HEK293 (cell line): ENCODE data around the gene NAV1.

ENCODE experiments used
- CTCF ChIA-PET: fragments of 350-600 bp; formaldehyde crosslinking; extraction: SDS; loops from one replicate; lab custom pipeline; 2021; ENCODE audit warnings: antibody characterized with exemption; lab: Yijun Ruan, JAX
- POLR2A ChIA-PET: fragments of 300-600 bp; formaldehyde crosslinking; extraction: SDS; loops from one replicate; lab custom pipeline; 2020; ENCODE audit warnings: antibody characterized with exemption, inconsistent platforms; lab: Yijun Ruan, JAX
- H3K27ac ChIP-seq: fragments of 200-500 bp; sonication (Bioruptor generic); 2 replicates; pipeline ENCODE4 v1.5.1; 2014; ENCODE audit warnings: low read depth, low read length, control low read depth, inconsistent platforms; ENCODE audit errors: extremely low read depth
- H3K36me3 ChIP-seq, 2 experiments: fragments of 200-500 bp in 1 of 2; sonication (Bioruptor generic) in 1 of 2; 1 replicate in 1 of 2; 2 replicates in 1 of 2; pipeline ENCODE4 v1.5.1; 2014 to 2017; ENCODE audit warnings: inconsistent platforms in 2 of 2, low read length in 2 of 2; ENCODE audit not compliant: control insufficient read depth in 2 of 2, insufficient read depth in 1 of 2
- H3K4me1 ChIP-seq: fragments of 200-500 bp; sonication (Bioruptor generic); 2 replicates; pipeline ENCODE4 v1.5.1; 2014; ENCODE audit warnings: mild to moderate bottlenecking, low read length, inconsistent platforms; ENCODE audit not compliant: control insufficient read depth, insufficient read depth
- H3K4me3 ChIP-seq: 2 replicates; pipeline ENCODE4 v1.5.1; 2011; ENCODE audit warnings: low read depth, mild to moderate bottlenecking, control low read depth, low read length, moderate library complexity
- H3K9me3 ChIP-seq: fragments of 200-500 bp; sonication (Bioruptor generic); 2 replicates; pipeline ENCODE4 v1.5.1; 2014; ENCODE audit warnings: low read depth, low read length, inconsistent platforms; ENCODE audit not compliant: control insufficient read depth, insufficient read depth
- GLI2 ChIP-seq: fragments of 450-650 bp; formaldehyde crosslinking; IDR thresholded peaks from 2 replicates; pipeline ENCODE4; 2017; ENCODE audit warnings: missing biosample characterization, missing genetic modification characterization, low read depth, borderline replicate concordance
- GLIS1 ChIP-seq: fragments of 450-650 bp; formaldehyde crosslinking; IDR thresholded peaks from 2 replicates; pipeline ENCODE4 v1.5.1; 2016; ENCODE audit warnings: missing biosample characterization, missing genetic modification characterization
- KLF9 ChIP-seq: fragments of 450-650 bp; formaldehyde crosslinking; IDR thresholded peaks from 2 replicates; pipeline ENCODE4 v1.5.1; 2016; ENCODE audit warnings: missing biosample characterization, missing genetic modification characterization, low read depth
- SP2 ChIP-seq: fragments of 450-650 bp; formaldehyde crosslinking; IDR thresholded peaks from 2 replicates; pipeline ENCODE4 v1.5.1; 2016; ENCODE audit warnings: missing biosample characterization, missing genetic modification characterization
- YY2 ChIP-seq: fragments of 450-650 bp; formaldehyde crosslinking; IDR thresholded peaks from 2 replicates; pipeline ENCODE4 v1.5.1; 2016; ENCODE audit warnings: missing biosample characterization, missing genetic modification characterization
- ZBTB1 ChIP-seq: fragments of 450-650 bp; formaldehyde crosslinking; IDR thresholded peaks from 2 replicates; pipeline ENCODE4 v1.5.1; 2016; ENCODE audit warnings: missing biosample characterization, missing genetic modification characterization
- ZBTB20 ChIP-seq: fragments of 450-650 bp; formaldehyde crosslinking; IDR thresholded peaks from 2 replicates; pipeline ENCODE4 v1.5.1; 2016; ENCODE audit warnings: missing biosample characterization, missing genetic modification characterization
- ZNF169 ChIP-seq: fragments of 450-650 bp; formaldehyde crosslinking; IDR thresholded peaks from 2 replicates; pipeline ENCODE4 v1.5.1; 2016; ENCODE audit warnings: missing biosample characterization, missing genetic modification characterization
- ZNF311 ChIP-seq: fragments of 450-650 bp; formaldehyde crosslinking; IDR thresholded peaks from 2 replicates; pipeline ENCODE4 v1.5.1; 2017; ENCODE audit warnings: missing biosample characterization, missing genetic modification characterization, borderline replicate concordance
- ZNF324 ChIP-seq: fragments of 450-650 bp; formaldehyde crosslinking; IDR thresholded peaks from 2 replicates; pipeline ENCODE4 v1.5.1; 2016; ENCODE audit warnings: missing biosample characterization, missing genetic modification characterization
- ZNF394 ChIP-seq: fragments of 450-650 bp; formaldehyde crosslinking; IDR thresholded peaks from 2 replicates; pipeline ENCODE4 v1.5.1; 2016; ENCODE audit warnings: missing biosample characterization, missing genetic modification characterization, mild to moderate bottlenecking, moderate library complexity, borderline replicate concordance
- ZNF501 ChIP-seq: fragments of 450-650 bp; formaldehyde crosslinking; IDR thresholded peaks from 2 replicates; pipeline ENCODE4 v1.5.1; 2016; ENCODE audit warnings: missing biosample characterization, missing genetic modification characterization
- ZNF521 ChIP-seq: fragments of 450-650 bp; formaldehyde crosslinking; IDR thresholded peaks from 2 replicates; pipeline ENCODE4 v1.5.1; 2017; ENCODE audit warnings: missing biosample characterization, mild to moderate bottlenecking, missing genetic modification characterization
- ZNF561 ChIP-seq: fragments of 450-650 bp; IDR thresholded peaks from 2 replicates; pipeline ENCODE4 v1.5.1; 2018; ENCODE audit warnings: missing biosample characterization, missing genetic modification characterization, borderline replicate concordance
- ZNF629 ChIP-seq: fragments of 450-650 bp; formaldehyde crosslinking; IDR thresholded peaks from 2 replicates; pipeline ENCODE4 v1.5.1; 2017; ENCODE audit warnings: missing biosample characterization, missing genetic modification characterization
- ZNF654 ChIP-seq: fragments of 450-650 bp; formaldehyde crosslinking; IDR thresholded peaks from 2 replicates; pipeline ENCODE4 v1.5.1; 2016; ENCODE audit warnings: low read depth, missing biosample characterization, missing genetic modification characterization
- ZNF701 ChIP-seq: fragments of 450-650 bp; formaldehyde crosslinking; IDR thresholded peaks from 2 replicates; pipeline ENCODE4 v1.5.1; 2016; ENCODE audit warnings: missing biosample characterization, missing genetic modification characterization
- ZNF791 ChIP-seq: fragments of 450-650 bp; formaldehyde crosslinking; IDR thresholded peaks from 2 replicates; pipeline ENCODE4 v1.5.1; 2016; ENCODE audit warnings: missing biosample characterization, missing genetic modification characterization
- ZXDB ChIP-seq: fragments of 450-650 bp; formaldehyde crosslinking; IDR thresholded peaks from 2 replicates; pipeline ENCODE4 v1.5.1; 2016; ENCODE audit warnings: missing biosample characterization, missing genetic modification characterization
- TF ChIP-seq, protein P1 (sequence below): fragments of 450-650 bp; formaldehyde crosslinking; optimal IDR thresholded peaks from 2 replicates; pipeline ENCODE3; 2016; ENCODE audit warnings: missing biosample characterization, mild to moderate bottlenecking, missing genetic modification characterization
- TF ChIP-seq, protein P2 (sequence below): fragments of 450-650 bp; formaldehyde crosslinking; IDR thresholded peaks from 2 replicates; pipeline ENCODE4 v1.5.1; 2017; ENCODE audit warnings: missing biosample characterization, missing genetic modification characterization
- TF ChIP-seq, protein P3 (sequence below): fragments of 450-650 bp; IDR thresholded peaks from 2 replicates; pipeline ENCODE4 v1.5.1; 2018; ENCODE audit warnings: missing biosample characterization, missing genetic modification characterization
- TF ChIP-seq, protein P4 (sequence below): fragments of 450-650 bp; formaldehyde crosslinking; IDR thresholded peaks from 2 replicates; pipeline ENCODE4 v1.5.1; 2016; ENCODE audit warnings: missing biosample characterization, missing genetic modification characterization, borderline replicate concordance
- TF ChIP-seq, protein P5 (sequence below): fragments of 450-650 bp; formaldehyde crosslinking; IDR thresholded peaks from 2 replicates; pipeline ENCODE4; 2016; ENCODE audit warnings: missing biosample characterization, missing genetic modification characterization
- TF ChIP-seq, protein P6 (sequence below): fragments of 450-650 bp; formaldehyde crosslinking; IDR thresholded peaks from 2 replicates; pipeline ENCODE4 v1.5.1; 2016; ENCODE audit warnings: missing biosample characterization, missing genetic modification characterization

NAV1 gene

DNA sequence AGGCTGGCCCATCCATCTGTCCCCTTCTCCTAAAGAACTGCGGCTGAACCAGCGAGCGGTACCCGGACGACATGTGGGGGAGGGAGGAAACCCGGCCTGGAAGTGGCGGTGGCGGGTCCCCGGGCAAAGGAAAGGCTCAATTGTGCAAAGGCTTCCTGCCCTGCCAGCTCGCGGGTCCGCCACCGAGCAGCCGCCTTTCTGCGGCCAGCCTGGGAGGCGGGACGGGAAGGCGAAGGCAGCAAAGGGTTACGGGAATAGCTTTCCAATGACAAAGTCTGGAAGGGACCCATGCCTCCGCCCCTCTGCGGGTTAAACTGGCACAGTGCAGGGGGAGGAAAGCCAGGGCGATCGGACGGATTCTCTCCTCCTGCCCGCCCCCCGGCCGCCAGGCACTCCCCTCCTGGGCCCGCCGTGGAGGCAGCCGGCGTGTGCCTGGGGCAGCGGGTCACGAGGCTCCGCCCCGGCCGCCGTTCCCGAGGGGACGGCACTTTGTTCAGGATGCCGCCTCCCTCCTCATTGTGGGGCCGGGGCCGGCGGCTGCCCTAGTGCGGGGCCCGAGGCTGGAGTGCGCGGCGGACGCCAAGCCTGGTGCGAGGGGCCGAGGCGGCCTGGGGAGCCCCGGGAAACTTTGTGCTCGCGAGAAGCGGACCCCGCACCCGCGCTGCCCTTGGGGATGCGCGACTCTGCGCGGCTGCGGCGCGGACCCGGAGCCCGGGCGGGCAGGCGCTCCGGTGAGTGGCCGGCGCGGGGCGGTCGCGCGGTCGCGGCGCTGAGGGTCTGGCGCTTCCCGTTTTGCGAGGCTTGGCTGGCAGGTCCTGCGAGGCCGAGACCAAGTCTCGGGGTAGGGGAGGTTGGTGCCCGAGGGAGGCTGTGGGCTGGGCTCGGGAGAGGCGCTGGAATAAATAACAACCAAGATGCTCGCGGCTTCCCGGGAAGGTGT is at the start of gene NAV1 (continued):
- no peak for TF ChIP-seq ZNF701 (tag by site-specific recombination)
- peak; percentile 82 for TF ChIP-seq GLIS1
- TF ChIP-seq ZNF501: peak; percentile 63; the same call in 1 of the 2 replicates
- TF ChIP-seq KLF9 (tag by site-specific recombination): peak; percentile 69
- no peak for TF ChIP-seq ZNF324 (tag by site-specific recombination)
- TF ChIP-seq, protein P1, sequence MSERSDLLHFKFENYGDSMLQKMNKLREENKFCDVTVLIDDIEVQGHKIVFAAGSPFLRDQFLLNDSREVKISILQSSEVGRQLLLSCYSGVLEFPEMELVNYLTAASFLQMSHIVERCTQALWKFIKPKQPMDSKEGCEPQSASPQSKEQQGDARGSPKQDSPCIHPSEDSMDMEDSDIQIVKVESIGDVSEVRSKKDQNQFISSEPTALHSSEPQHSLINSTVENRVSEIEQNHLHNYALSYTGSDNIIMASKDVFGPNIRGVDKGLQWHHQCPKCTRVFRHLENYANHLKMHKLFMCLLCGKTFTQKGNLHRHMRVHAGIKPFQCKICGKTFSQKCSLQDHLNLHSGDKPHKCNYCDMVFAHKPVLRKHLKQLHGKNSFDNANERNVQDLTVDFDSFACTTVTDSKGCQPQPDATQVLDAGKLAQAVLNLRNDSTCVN (tag by site-specific recombination): peak; percentile 90
- TF ChIP-seq ZBTB20: peak; percentile 84; the same call in 1 of the 2 replicates
- no peak for TF ChIP-seq ZBTB1 (tag by site-specific recombination)
- TF ChIP-seq ZNF561: peak; percentile 98; the same call in 1 of the 2 replicates
- TF ChIP-seq ZNF629 (tag by site-specific recombination): peak; percentile 50
- TF ChIP-seq ZNF521 (tag by site-specific recombination): no peak
- TF ChIP-seq, protein P2, sequence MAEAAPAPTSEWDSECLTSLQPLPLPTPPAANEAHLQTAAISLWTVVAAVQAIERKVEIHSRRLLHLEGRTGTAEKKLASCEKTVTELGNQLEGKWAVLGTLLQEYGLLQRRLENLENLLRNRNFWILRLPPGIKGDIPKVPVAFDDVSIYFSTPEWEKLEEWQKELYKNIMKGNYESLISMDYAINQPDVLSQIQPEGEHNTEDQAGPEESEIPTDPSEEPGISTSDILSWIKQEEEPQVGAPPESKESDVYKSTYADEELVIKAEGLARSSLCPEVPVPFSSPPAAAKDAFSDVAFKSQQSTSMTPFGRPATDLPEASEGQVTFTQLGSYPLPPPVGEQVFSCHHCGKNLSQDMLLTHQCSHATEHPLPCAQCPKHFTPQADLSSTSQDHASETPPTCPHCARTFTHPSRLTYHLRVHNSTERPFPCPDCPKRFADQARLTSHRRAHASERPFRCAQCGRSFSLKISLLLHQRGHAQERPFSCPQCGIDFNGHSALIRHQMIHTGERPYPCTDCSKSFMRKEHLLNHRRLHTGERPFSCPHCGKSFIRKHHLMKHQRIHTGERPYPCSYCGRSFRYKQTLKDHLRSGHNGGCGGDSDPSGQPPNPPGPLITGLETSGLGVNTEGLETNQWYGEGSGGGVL: peak; percentile 91
- peak; percentile 25; the same call in 1 of the 2 replicates for TF ChIP-seq ZXDB (tag by site-specific recombination)
- peak; percentile 89 for TF ChIP-seq SP2
- TF ChIP-seq YY2 (tag by site-specific recombination): no peak
- no peak for TF ChIP-seq GLI2
- TF ChIP-seq ZNF394 (tag by site-specific recombination): no peak

DNA sequence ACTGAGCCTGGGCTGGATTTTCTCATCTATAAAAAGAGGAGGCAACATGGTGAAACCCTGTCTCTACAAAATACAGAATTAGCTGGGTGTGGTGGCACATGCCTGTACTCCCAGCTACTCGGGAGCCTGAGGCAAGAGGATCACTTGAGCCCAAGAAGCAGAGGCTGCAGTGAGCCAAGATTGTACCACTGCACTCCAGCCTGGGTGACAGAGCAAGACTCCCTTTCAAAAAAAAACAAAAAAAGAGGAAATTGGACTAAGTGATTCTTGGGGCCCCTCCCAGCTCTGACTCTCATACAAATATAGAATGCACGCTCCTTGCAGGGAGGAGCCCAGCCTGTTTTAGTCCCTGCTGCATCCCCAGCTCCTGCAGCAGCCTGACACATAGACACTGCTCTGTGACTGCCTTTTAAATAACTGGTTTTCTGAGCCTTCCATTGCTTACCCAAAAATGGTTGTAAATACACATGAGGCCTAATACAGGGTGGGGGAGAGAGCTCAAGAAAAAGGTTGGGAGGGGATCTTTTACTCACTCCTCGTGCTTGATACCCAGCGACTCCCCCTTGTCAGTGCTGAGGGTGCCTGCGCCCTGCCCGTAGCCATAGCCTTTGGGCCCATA is 49.2 kb upstream of the NAV1 start:
- Histone ChIP-seq H3K9me3 (no peaks in the 10 kb centered on the region), H3K27ac (no peak overlapping the region), H3K4me1 (no peaks in the 10 kb centered on the region), H3K4me3 (no peak overlapping the region), H3K36me3 (no peaks in the 10 kb centered on the region)
- POLR2A ChIA-PET: interaction anchor here (0.6 kb wide), 1 partner anchor 9 kb away, joined by 3 read pairs; no protein-coding TSS in a partner anchor
- CTCF ChIA-PET: interaction anchor here (0.6 to 14.9 kb wide), 6 partner anchors 24 to 303 kb away, joined by 3 to 471 read pairs (median 4); no protein-coding TSS in a partner anchor
- TF ChIP-seq ZNF169 (tag by site-specific recombination) (no peak), ZNF654 (no peak), ZNF791 (tag by site-specific recombination) (no peak), ZNF311 (no peak)
- TF ChIP-seq, protein P3, sequence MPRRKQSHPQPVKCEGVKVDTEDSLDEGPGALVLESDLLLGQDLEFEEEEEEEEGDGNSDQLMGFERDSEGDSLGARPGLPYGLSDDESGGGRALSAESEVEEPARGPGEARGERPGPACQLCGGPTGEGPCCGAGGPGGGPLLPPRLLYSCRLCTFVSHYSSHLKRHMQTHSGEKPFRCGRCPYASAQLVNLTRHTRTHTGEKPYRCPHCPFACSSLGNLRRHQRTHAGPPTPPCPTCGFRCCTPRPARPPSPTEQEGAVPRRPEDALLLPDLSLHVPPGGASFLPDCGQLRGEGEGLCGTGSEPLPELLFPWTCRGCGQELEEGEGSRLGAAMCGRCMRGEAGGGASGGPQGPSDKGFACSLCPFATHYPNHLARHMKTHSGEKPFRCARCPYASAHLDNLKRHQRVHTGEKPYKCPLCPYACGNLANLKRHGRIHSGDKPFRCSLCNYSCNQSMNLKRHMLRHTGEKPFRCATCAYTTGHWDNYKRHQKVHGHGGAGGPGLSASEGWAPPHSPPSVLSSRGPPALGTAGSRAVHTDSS (tag by site-specific recombination): no peak
- TF ChIP-seq, protein P4, sequence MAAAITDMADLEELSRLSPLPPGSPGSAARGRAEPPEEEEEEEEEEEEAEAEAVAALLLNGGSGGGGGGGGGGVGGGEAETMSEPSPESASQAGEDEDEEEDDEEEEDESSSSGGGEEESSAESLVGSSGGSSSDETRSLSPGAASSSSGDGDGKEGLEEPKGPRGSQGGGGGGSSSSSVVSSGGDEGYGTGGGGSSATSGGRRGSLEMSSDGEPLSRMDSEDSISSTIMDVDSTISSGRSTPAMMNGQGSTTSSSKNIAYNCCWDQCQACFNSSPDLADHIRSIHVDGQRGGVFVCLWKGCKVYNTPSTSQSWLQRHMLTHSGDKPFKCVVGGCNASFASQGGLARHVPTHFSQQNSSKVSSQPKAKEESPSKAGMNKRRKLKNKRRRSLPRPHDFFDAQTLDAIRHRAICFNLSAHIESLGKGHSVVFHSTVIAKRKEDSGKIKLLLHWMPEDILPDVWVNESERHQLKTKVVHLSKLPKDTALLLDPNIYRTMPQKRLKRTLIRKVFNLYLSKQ (tag by site-specific recombination): no peak
- TF ChIP-seq, protein P5, sequence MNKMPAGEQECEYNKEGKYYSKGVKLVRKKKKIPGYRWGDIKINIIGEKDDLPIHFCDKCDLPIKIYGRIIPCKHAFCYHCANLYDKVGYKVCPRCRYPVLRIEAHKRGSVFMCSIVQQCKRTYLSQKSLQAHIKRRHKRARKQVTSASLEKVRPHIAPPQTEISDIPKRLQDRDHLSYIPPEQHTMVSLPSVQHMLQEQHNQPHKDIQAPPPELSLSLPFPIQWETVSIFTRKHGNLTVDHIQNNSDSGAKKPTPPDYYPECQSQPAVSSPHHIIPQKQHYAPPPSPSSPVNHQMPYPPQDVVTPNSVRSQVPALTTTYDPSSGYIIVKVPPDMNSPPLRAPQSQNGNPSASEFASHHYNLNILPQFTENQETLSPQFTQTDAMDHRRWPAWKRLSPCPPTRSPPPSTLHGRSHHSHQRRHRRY (tag by site-specific recombination): no peak
- TF ChIP-seq, protein P6, sequence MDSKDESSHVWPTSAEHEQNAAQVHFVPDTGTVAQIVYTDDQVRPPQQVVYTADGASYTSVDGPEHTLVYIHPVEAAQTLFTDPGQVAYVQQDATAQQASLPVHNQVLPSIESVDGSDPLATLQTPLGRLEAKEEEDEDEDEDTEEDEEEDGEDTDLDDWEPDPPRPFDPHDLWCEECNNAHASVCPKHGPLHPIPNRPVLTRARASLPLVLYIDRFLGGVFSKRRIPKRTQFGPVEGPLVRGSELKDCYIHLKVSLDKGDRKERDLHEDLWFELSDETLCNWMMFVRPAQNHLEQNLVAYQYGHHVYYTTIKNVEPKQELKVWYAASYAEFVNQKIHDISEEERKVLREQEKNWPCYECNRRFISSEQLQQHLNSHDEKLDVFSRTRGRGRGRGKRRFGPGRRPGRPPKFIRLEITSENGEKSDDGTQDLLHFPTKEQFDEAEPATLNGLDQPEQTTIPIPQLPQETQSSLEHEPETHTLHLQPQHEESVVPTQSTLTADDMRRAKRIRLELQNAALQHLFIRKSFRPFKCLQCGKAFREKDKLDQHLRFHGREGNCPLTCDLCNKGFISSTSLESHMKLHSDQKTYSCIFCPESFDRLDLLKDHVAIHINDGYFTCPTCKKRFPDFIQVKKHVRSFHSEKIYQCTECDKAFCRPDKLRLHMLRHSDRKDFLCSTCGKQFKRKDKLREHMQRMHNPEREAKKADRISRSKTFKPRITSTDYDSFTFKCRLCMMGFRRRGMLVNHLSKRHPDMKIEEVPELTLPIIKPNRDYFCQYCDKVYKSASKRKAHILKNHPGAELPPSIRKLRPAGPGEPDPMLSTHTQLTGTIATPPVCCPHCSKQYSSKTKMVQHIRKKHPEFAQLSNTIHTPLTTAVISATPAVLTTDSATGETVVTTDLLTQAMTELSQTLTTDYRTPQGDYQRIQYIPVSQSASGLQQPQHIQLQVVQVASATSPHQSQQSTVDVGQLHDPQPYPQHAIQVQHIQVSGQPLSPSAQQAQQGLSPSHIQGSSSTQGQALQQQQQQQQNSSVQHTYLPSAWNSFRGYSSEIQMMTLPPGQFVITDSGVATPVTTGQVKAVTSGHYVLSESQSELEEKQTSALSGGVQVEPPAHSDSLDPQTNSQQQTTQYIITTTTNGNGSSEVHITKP (tag by site-specific recombination): peak; percentile 62; the same call in 1 of the 2 replicates
